MCF 10A (cell line): ENCODE measurements around the gene WDR49. TPM values are rescaled to one million over a fixed set of nuclear protein-coding genes. Genes with fewer than 3 reads are reported as not detected.
A peak's percentile ranks its signal among the peaks of the same experiment; 100 is the strongest.

Experiments
- BruUV-seq: library from RNA; stranded (reverse); fragments of 400-500 nt; replicated peaks from 2 replicates; lab custom pipeline; 2021; lab: Mats Ljungman, UMichigan
- CTCF ChIA-PET: fragments of 300-600 bp; sonication (Branson Sonifier 250); formaldehyde crosslinking; extraction: SDS; loops from one replicate; lab custom pipeline; 2021; ENCODE audit warnings: antibody characterized with exemption, inconsistent platforms; lab: Yijun Ruan, JAX
- POLR2A ChIA-PET: fragments of 300-600, 350-650 bp; sonication (Branson Sonifier 250); formaldehyde crosslinking; extraction: SDS; loops from one replicate; lab custom pipeline; 2020; ENCODE audit warnings: antibody characterized with exemption, inconsistent platforms; lab: Yijun Ruan, JAX
- DNase-seq: peaks from one replicate; pipeline ENCODE4 v3.0.0-alpha.2; 2018; ENCODE audit not compliant: unreplicated experiment
- H3K27ac Mint-ChIP-seq: one replicate; pipeline ENCODE4 v1.8.0; 2022; ENCODE audit warnings: mild to moderate bottlenecking, low read depth, mixed read lengths; ENCODE audit not compliant: unreplicated experiment
- H3K27me3 Mint-ChIP-seq: one replicate; pipeline ENCODE4 v1.8.0; 2022; ENCODE audit warnings: mixed read lengths; ENCODE audit not compliant: insufficient read depth, unreplicated experiment
- H3K36me3 Mint-ChIP-seq: one replicate; pipeline ENCODE4 v1.8.0; 2022; ENCODE audit warnings: mild to moderate bottlenecking, moderate library complexity, mixed read lengths; ENCODE audit not compliant: insufficient read depth, unreplicated experiment
- H3K4me1 Mint-ChIP-seq: one replicate; pipeline ENCODE4 v1.8.0; 2022; ENCODE audit warnings: mixed read lengths; ENCODE audit not compliant: insufficient read depth, unreplicated experiment
- H3K4me3 Mint-ChIP-seq: one replicate; pipeline ENCODE4 v1.8.0; 2022; ENCODE audit warnings: mild to moderate bottlenecking, moderate library complexity, mixed read lengths; ENCODE audit not compliant: unreplicated experiment
- H3K9me3 Mint-ChIP-seq: one replicate; pipeline ENCODE4 v1.8.0; 2022; ENCODE audit warnings: mixed read lengths; ENCODE audit not compliant: unreplicated experiment
- intact Hi-C: fragments of 100-400 bp; cut with micrococcal nuclease; formaldehyde crosslinking; loops from 2 replicates; pipeline ENCODE4 v1.14.1; 2022
- total RNA-seq: library from RNA; stranded (reverse); gene quantifications from 2 replicates; pipeline ENCODE4 v1.2.3, GENCODE V29; 2022
- TF ChIP-seq, protein P1 (sequence below): fragments of 200-600 bp; IDR thresholded peaks from one replicate; pipeline ENCODE4 v1.8.0; 2022; ENCODE audit warnings: antibody characterized with exemption, mild to moderate bottlenecking; ENCODE audit not compliant: unreplicated experiment

The WDR49 gene
- total RNA-seq, 1 experiment from 2014 or later = 0.98 TPM

GRCh38 chr3:167493244-167493643 is 160.5 kb downstream of the WDR49 start:
- BruUV-seq = no TSS peak

GRCh38 chr3:167491621-167492020 is 162.1 kb downstream of the WDR49 start:
- POLR2A ChIA-PET = interaction anchor here (1.2 kb wide), 1 partner anchor 10 kb away, joined by 3 read pairs; no protein-coding TSS in a partner anchor
- BruUV-seq = no TSS peak
- CTCF ChIA-PET = no interaction called here

More at GRCh38 chr3:167493244-167493643, 160.5 kb downstream of the WDR49 start:
- CTCF ChIA-PET = interaction anchor here (0.9 to 1.9 kb wide), 2 partner anchors 85 to 192 kb away, joined by 3 to 4 read pairs; no protein-coding TSS in a partner anchor
- DNase-seq = peak; percentile 21
- POLR2A ChIA-PET = no interaction called here
- Mint-ChIP-seq H3K9me3 (no peaks in the 10 kb centered on the region), H3K4me1 (no peaks in the 10 kb centered on the region), H3K27me3 (peaks cover 50% of the 10 kb centered on the region), H3K36me3 (no peaks in the 10 kb centered on the region), H3K27ac (no peak overlapping the region), H3K4me3 (no peak overlapping the region)
- intact Hi-C loops = no loop called here
- TF ChIP-seq, protein P1, sequence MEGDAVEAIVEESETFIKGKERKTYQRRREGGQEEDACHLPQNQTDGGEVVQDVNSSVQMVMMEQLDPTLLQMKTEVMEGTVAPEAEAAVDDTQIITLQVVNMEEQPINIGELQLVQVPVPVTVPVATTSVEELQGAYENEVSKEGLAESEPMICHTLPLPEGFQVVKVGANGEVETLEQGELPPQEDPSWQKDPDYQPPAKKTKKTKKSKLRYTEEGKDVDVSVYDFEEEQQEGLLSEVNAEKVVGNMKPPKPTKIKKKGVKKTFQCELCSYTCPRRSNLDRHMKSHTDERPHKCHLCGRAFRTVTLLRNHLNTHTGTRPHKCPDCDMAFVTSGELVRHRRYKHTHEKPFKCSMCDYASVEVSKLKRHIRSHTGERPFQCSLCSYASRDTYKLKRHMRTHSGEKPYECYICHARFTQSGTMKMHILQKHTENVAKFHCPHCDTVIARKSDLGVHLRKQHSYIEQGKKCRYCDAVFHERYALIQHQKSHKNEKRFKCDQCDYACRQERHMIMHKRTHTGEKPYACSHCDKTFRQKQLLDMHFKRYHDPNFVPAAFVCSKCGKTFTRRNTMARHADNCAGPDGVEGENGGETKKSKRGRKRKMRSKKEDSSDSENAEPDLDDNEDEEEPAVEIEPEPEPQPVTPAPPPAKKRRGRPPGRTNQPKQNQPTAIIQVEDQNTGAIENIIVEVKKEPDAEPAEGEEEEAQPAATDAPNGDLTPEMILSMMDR = peak; percentile 29

GRCh38 chr3:167489571-167489970 is 164.2 kb downstream of the WDR49 start:
- DNase-seq = no peak
- no peak overlapping the region for H3K4me3 Mint-ChIP-seq
- no TSS peak for BruUV-seq
- no peaks in the 10 kb centered on the region for H3K36me3 Mint-ChIP-seq
- CTCF ChIA-PET = interaction anchor here (0.7 to 1.1 kb wide), 3 partner anchors 51 to 1035 kb away, joined by 3 read pairs; no protein-coding TSS in a partner anchor
- no peaks in the 10 kb centered on the region for H3K4me1 Mint-ChIP-seq
- H3K27me3 Mint-ChIP-seq = peaks cover 36% of the 10 kb centered on the region
- H3K27ac Mint-ChIP-seq = no peak overlapping the region
- H3K9me3 Mint-ChIP-seq = peaks cover 19% of the 10 kb centered on the region
- TF ChIP-seq, protein P1 = no peak
- intact Hi-C loops = no loop called here
- POLR2A ChIA-PET = interaction anchor here (0.7 kb wide), 1 partner anchor 21 kb away, joined by 3 read pairs; no protein-coding TSS in a partner anchor

More at GRCh38 chr3:167491621-167492020, 162.1 kb downstream of the WDR49 start:
- Mint-ChIP-seq H3K27me3 (peaks cover 40% of the 10 kb centered on the region), H3K4me1 (no peaks in the 10 kb centered on the region), H3K9me3 (peaks cover 16% of the 10 kb centered on the region), H3K4me3 (no peak overlapping the region), H3K36me3 (no peaks in the 10 kb centered on the region), H3K27ac (no peak overlapping the region)
- intact Hi-C loops = no loop called here
- no peak for DNase-seq
- TF ChIP-seq, protein P1 = no peak

- peaks cover 19% of the 10 kb centered on the region for H3K9me3 Mint-ChIP-seq
- H3K27ac Mint-ChIP-seq = peak overlapping the region; percentile 6
- CTCF ChIA-PET = no interaction called here
- H3K4me1 Mint-ChIP-seq = no peaks in the 10 kb centered on the region
- BruUV-seq = no TSS peak
- DNase-seq = no peak
- no peaks in the 10 kb centered on the region for H3K36me3 Mint-ChIP-seq
- POLR2A ChIA-PET = no interaction called here
- H3K27me3 Mint-ChIP-seq = peaks cover 21% of the 10 kb centered on the region
- H3K4me3 Mint-ChIP-seq = no peak overlapping the region
- intact Hi-C loops = no loop called here
- TF ChIP-seq, protein P1 = no peak
These were observed 166.2 kb downstream of the WDR49 start for GRCh38 chr3:167487556-167487955.
